HepG2 (cell line): ENCODE measurements around the gene DLEC1. TPM values are rescaled to one million over a fixed set of nuclear protein-coding genes. Genes with fewer than 3 reads are reported as not detected.

Source experiments
- AHR ChIP-seq: IDR thresholded peaks from 2 replicates; pipeline ENCODE4 v1.6.1; 2018; ENCODE audit warnings: missing genetic modification reagents, missing compliant biosample characterization
- AKAP8 ChIP-seq: sonication (generic); formaldehyde crosslinking; IDR thresholded peaks from 2 replicates; pipeline ENCODE4 v1.5.1; 2020; ENCODE audit warnings: mild to moderate bottlenecking, missing genetic modification reagents
- ARID5B ChIP-seq: IDR thresholded peaks from 2 replicates; pipeline ENCODE4 v1.4.0; 2020; ENCODE audit warnings: mild to moderate bottlenecking, missing genetic modification reagents
- DNMT3B ChIP-seq: conservative IDR thresholded peaks from 2 replicates; pipeline ENCODE4 v1.6.1; 2016; ENCODE audit warnings: missing biosample characterization, control low read depth
- ERF ChIP-seq: IDR thresholded peaks from 2 replicates; pipeline ENCODE4 v1.6.1; 2018; ENCODE audit warnings: missing biosample characterization, missing genetic modification reagents
- ESRRA ChIP-seq: sonication (generic); formaldehyde crosslinking; IDR thresholded peaks from 2 replicates; pipeline ENCODE4 v1.5.1; 2020; ENCODE audit warnings: mild to moderate bottlenecking, low read depth, missing genetic modification reagents
- MTF2 ChIP-seq: sonication (generic); formaldehyde crosslinking; IDR thresholded peaks from 2 replicates; pipeline ENCODE4 v1.5.0; 2020; ENCODE audit warnings: missing genetic modification reagents, borderline replicate concordance
- PRMT3 ChIP-seq: sonication (generic); formaldehyde crosslinking; IDR thresholded peaks from 2 replicates; pipeline ENCODE4 v1.8.1; 2022; ENCODE audit warnings: low read depth, mild to moderate bottlenecking, moderate library complexity, missing genetic modification reagents, borderline replicate concordance
- SNRNP70 ChIP-seq: fragments of 200-400 bp; formaldehyde crosslinking; IDR thresholded peaks from 2 replicates; pipeline ENCODE4 v1.6.1; 2017; ENCODE audit warnings: mild to moderate bottlenecking, low read depth, low read length, moderate library complexity
- SRY ChIP-seq: sonication (generic); formaldehyde crosslinking; IDR thresholded peaks from 2 replicates; pipeline ENCODE4 v1.8.0; 2022; ENCODE audit warnings: mild to moderate bottlenecking, missing genetic modification reagents
- ZBTB26 ChIP-seq: IDR thresholded peaks from 2 replicates; pipeline ENCODE4 v1.6.1; 2016; ENCODE audit warnings: missing compliant biosample characterization, missing genetic modification reagents, borderline replicate concordance
- ZNF446 ChIP-seq: sonication (generic); formaldehyde crosslinking; IDR thresholded peaks from 2 replicates; pipeline ENCODE4 v1.5.0; 2020; ENCODE audit warnings: mild to moderate bottlenecking, missing genetic modification reagents
- ZNF572 ChIP-seq: sonication (generic); formaldehyde crosslinking; IDR thresholded peaks from 2 replicates; pipeline ENCODE4 v1.5.1; 2020; ENCODE audit warnings: mild to moderate bottlenecking, missing genetic modification reagents
- ZNF7 ChIP-seq: IDR thresholded peaks from 2 replicates; pipeline ENCODE4 v1.6.1; 2016; ENCODE audit warnings: missing biosample characterization, missing genetic modification reagents
- ZNF709 ChIP-seq: sonication (generic); formaldehyde crosslinking; IDR thresholded peaks from 2 replicates; pipeline ENCODE4 v1.5.0; 2020; ENCODE audit warnings: mild to moderate bottlenecking, missing genetic modification reagents
- ZSCAN9 ChIP-seq: IDR thresholded peaks from 2 replicates; pipeline ENCODE4 v1.6.1; 2016; ENCODE audit warnings: borderline replicate concordance
- polyA plus RNA-seq, 8 experiments: library from polyadenylated mRNA; depleted of rRNA in 3 of 8; stranded (reverse) in 7 of 8; unstranded in 1 of 8; fragments of >200 nt; fragmentation: Illumina TruSeq in 4 of 8; extraction: Trizol in 4 of 8; gene quantifications; 2 replicates each; pipeline versions ENCODE4 v1.2.1 to v1.2.3, GENCODE V29; 2011 to 2016; ENCODE audit warnings: low read depth in 4 of 8, missing spikeins in 1 of 8, mixed read lengths in 1 of 8; ENCODE audit not compliant: insufficient read depth in 1 of 8
- total RNA-seq, 5 experiments: library from RNA; depleted of rRNA; stranded (reverse); fragments of >200 nt; fragmentation: Illumina TruSeq; extraction: Trizol; gene quantifications; 2 replicates each; pipeline ENCODE4 v1.2.3, GENCODE V29; 2016; ENCODE audit warnings: low read depth in 1 of 5
- TF ChIP-seq, protein P1 (sequence below): sonication (generic); formaldehyde crosslinking; IDR thresholded peaks from 2 replicates; pipeline ENCODE4 v1.4.0; 2020; ENCODE audit warnings: missing genetic modification reagents, mild to moderate bottlenecking, borderline replicate concordance
- TF ChIP-seq, protein P2 (sequence below): sonication (generic); formaldehyde crosslinking; IDR thresholded peaks from 2 replicates; pipeline ENCODE4 v1.4.0; 2020; ENCODE audit warnings: mild to moderate bottlenecking, low read depth, missing genetic modification reagents
- TF ChIP-seq, protein P3 (sequence below): sonication (generic); formaldehyde crosslinking; IDR thresholded peaks from 2 replicates; pipeline ENCODE4 v1.5.0; 2020; ENCODE audit warnings: mild to moderate bottlenecking, missing genetic modification reagents

DLEC1 gene
- total and polyA plus RNA-seq, 2 of the 13 experiments (the other 11 are each of a cell fraction or from before 2014, with no cell fraction given), result 0.09 TPM; not detected in 1

DNA sequence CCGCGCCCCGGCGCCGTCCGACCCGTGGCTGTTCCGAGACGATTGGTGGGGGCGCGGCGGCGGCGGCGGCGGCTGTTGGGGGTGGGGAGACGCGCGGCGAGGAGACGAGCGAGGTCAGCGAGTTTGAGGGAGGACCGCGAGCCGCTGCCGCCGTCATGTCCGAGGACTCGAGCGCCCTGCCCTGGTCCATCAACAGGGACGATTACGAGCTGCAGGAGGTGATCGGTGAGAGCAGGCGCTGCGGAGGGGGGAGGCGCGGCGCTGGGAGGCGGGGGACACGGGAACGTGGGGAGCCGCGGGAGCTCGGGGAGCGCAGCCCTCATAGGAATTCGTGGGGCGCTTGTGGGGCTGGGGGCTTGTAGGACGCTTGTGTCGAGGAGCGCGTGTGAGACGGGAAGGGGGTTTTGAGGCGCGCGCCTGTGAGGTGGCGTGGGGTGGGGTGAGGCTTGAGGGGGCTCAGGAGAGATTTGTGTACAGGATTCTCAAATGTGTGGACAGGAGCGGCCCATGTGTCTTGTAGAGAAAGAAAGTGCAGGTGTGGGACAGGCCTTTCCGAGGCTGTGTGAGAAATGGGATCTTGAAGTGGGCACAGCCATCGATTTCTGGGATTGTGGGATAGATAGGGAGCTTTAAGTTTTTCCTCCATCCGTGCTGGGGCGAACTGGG lies 126.8 kb downstream of the DLEC1 start (continued):
- TF ChIP-seq SRY (CRISPR knock-in tag), result no peak; the same call in 1 of the 2 replicates
- no peak for TF ChIP-seq AHR (CRISPR knock-in tag)
- no peak for TF ChIP-seq DNMT3B
- no peak for TF ChIP-seq AKAP8 (CRISPR knock-in tag)
- TF ChIP-seq, protein P1, sequence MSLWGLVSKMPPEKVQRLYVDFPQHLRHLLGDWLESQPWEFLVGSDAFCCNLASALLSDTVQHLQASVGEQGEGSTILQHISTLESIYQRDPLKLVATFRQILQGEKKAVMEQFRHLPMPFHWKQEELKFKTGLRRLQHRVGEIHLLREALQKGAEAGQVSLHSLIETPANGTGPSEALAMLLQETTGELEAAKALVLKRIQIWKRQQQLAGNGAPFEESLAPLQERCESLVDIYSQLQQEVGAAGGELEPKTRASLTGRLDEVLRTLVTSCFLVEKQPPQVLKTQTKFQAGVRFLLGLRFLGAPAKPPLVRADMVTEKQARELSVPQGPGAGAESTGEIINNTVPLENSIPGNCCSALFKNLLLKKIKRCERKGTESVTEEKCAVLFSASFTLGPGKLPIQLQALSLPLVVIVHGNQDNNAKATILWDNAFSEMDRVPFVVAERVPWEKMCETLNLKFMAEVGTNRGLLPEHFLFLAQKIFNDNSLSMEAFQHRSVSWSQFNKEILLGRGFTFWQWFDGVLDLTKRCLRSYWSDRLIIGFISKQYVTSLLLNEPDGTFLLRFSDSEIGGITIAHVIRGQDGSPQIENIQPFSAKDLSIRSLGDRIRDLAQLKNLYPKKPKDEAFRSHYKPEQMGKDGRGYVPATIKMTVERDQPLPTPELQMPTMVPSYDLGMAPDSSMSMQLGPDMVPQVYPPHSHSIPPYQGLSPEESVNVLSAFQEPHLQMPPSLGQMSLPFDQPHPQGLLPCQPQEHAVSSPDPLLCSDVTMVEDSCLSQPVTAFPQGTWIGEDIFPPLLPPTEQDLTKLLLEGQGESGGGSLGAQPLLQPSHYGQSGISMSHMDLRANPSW, result no peak
- TF ChIP-seq, protein P2, sequence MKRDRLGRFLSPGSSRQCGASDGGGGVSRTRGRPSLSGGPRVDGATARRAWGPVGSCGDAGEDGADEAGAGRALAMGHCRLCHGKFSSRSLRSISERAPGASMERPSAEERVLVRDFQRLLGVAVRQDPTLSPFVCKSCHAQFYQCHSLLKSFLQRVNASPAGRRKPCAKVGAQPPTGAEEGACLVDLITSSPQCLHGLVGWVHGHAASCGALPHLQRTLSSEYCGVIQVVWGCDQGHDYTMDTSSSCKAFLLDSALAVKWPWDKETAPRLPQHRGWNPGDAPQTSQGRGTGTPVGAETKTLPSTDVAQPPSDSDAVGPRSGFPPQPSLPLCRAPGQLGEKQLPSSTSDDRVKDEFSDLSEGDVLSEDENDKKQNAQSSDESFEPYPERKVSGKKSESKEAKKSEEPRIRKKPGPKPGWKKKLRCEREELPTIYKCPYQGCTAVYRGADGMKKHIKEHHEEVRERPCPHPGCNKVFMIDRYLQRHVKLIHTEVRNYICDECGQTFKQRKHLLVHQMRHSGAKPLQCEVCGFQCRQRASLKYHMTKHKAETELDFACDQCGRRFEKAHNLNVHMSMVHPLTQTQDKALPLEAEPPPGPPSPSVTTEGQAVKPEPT (CRISPR knock-in tag), result no peak; the same call in 1 of the 2 replicates
- no peak for TF ChIP-seq PRMT3 (CRISPR knock-in tag)
- no peak for TF ChIP-seq SNRNP70
- 0 out of 2 replicates have a peak, but pooled peaks have one; percentile 15 for TF ChIP-seq ZNF709 (CRISPR knock-in tag)
- TF ChIP-seq, protein P3, sequence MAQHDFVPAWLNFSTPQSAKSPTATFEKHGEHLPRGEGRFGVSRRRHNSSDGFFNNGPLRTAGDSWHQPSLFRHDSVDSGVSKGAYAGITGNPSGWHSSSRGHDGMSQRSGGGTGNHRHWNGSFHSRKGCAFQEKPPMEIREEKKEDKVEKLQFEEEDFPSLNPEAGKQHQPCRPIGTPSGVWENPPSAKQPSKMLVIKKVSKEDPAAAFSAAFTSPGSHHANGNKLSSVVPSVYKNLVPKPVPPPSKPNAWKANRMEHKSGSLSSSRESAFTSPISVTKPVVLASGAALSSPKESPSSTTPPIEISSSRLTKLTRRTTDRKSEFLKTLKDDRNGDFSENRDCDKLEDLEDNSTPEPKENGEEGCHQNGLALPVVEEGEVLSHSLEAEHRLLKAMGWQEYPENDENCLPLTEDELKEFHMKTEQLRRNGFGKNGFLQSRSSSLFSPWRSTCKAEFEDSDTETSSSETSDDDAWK, result no peak
- TF ChIP-seq ZNF7 (CRISPR knock-in tag), result no peak
- TF ChIP-seq ZNF446, result no peak
- no peak for TF ChIP-seq ZSCAN9
- no peak for TF ChIP-seq ZNF572 (CRISPR knock-in tag)
- no peak; the same call in 1 of the 2 replicates for TF ChIP-seq ZBTB26 (CRISPR knock-in tag)
- peak; percentile 9; the same call in 1 of the 2 replicates for TF ChIP-seq ESRRA (CRISPR knock-in tag)
- no peak for TF ChIP-seq ARID5B (CRISPR knock-in tag)
- no peak for TF ChIP-seq ERF (CRISPR knock-in tag)
- TF ChIP-seq MTF2 (CRISPR knock-in tag), result peak; percentile 77; the same call in 1 of the 2 replicates
